Activated naive CD4-positive, alpha-beta T cell treated with anti-CD3 and anti-CD28 coated beads, Interleukin-2, amount 10 ng/mL, durations not matched to agents 7 days and 5 days (primary cell): ENCODE results near the gene MOK.
"Not testable (repeated sequence)": the region's sequence is repeated elsewhere in the genome, so short reads cannot be mapped to it uniquely, and the experiment has no call there.

Experiments
- CTCF ChIA-PET: fragments of 350-600 bp; sonication (Branson Sonifier 250); formaldehyde crosslinking; loops from one replicate; lab custom pipeline; 2021; ENCODE audit warnings: antibody characterized with exemption; lab: Charles Lee
- DNase-seq: peaks from one replicate; pipeline ENCODE4 v3.0.0-alpha.2; 2020
- H3K27ac Mint-ChIP-seq: one replicate; pipeline ENCODE4 v1.8.0; 2021; ENCODE audit warnings: mild to moderate bottlenecking, moderate library complexity, mixed read lengths
- H3K27me3 Mint-ChIP-seq: one replicate; pipeline ENCODE4 v1.8.0; 2021; ENCODE audit warnings: mild to moderate bottlenecking, mixed read lengths
- H3K36me3 Mint-ChIP-seq: one replicate; pipeline ENCODE4 v1.8.0; 2021; ENCODE audit warnings: mixed read lengths
- H3K4me1 Mint-ChIP-seq: one replicate; pipeline ENCODE4 v1.8.0; 2021; ENCODE audit warnings: mixed read lengths
- H3K4me3 Mint-ChIP-seq: one replicate; pipeline ENCODE4 v1.8.0; 2021; ENCODE audit warnings: mild to moderate bottlenecking, moderate library complexity, mixed read lengths
- H3K9me3 Mint-ChIP-seq: one replicate; pipeline ENCODE4 v1.8.0; 2021; ENCODE audit warnings: mixed read lengths

MOK gene

GRCh38 chr14:102317564-102318248 lies 12.7 kb upstream of the MOK start:
- H3K9me3 Mint-ChIP-seq: no peaks in the 10 kb centered on the region
- H3K4me3 Mint-ChIP-seq: peak overlapping the region; percentile 88
- peaks cover 4% of the 10 kb centered on the region for H3K36me3 Mint-ChIP-seq
- peaks cover 17% of the 10 kb centered on the region for H3K27me3 Mint-ChIP-seq
- peaks cover 81% of the 10 kb centered on the region for H3K4me1 Mint-ChIP-seq
- peak; percentile 48 for DNase-seq
- CTCF ChIA-PET: interaction anchor here (0.9 to 4.7 kb wide), 14 partner anchors 10 to 377 kb away, joined by 3 to 24 read pairs (median 4); partner anchors contain the start of genes DYNC1H1 and MOK
- peak overlapping the region; percentile 95 for H3K27ac Mint-ChIP-seq

GRCh38 chr14:102316743-102317563 lies 12.0 kb upstream of the MOK start:
- peaks cover 4% of the 10 kb centered on the region for H3K36me3 Mint-ChIP-seq
- H3K27me3 Mint-ChIP-seq: peaks cover 17% of the 10 kb centered on the region

GRCh38 chr14:102316338-102316742 lies 11.4 kb upstream of the MOK start:
- Mint-ChIP-seq H3K4me3 (peak overlapping the region; percentile 88), H3K27ac (peak overlapping the region; percentile 95), H3K27me3 (peaks cover 17% of the 10 kb centered on the region), H3K4me1 (peaks cover 70% of the 10 kb centered on the region), H3K36me3 (peaks cover 4% of the 10 kb centered on the region), H3K9me3 (no peaks in the 10 kb centered on the region)
- peak; percentile 65 for DNase-seq
- CTCF ChIA-PET: interaction anchor here (0.6 to 4.7 kb wide), 10 partner anchors 11 to 355 kb away, joined by 3 to 24 read pairs (median 3); partner anchors contain the start of gene MOK

More at GRCh38 chr14:102316743-102317563, 12.0 kb upstream of the MOK start:
- DNase-seq: peak; percentile 95
- CTCF ChIA-PET: interaction anchor here (0.6 to 4.7 kb wide), 17 partner anchors 11 to 378 kb away, joined by 3 to 24 read pairs (median 3); partner anchors contain the start of gene MOK
- H3K27ac Mint-ChIP-seq: peak overlapping the region; percentile 95
- H3K4me3 Mint-ChIP-seq: peak overlapping the region; percentile 88
- H3K4me1 Mint-ChIP-seq: peaks cover 76% of the 10 kb centered on the region
- no peaks in the 10 kb centered on the region for H3K9me3 Mint-ChIP-seq

DNA sequence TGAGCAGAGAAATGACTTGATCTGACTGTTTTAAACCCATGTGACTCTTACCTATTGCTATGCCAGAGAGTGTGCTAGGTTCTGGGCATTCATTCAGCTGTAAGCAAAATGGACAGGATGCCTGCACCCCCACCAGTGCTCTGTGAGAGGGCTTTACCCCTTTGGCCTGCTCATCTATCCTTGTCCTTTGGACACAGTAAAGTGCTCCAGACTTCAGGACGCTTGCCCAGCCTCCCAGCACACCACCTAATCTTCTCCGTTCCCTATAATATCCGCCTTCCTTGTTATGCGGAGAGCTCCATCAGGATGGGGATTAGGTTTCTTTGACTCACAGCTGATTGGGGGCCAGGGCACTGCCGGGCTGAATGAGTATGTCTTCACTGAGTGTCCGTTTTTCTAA lies 10.2 kb upstream of the MOK start:
- Mint-ChIP-seq H3K4me3 (peak overlapping the region; percentile 74), H3K27me3 (peaks cover 19% of the 10 kb centered on the region), H3K36me3 (peaks cover 4% of the 10 kb centered on the region), H3K9me3 (no peaks in the 10 kb centered on the region), H3K4me1 (peaks cover 58% of the 10 kb centered on the region), H3K27ac (no peak overlapping the region)
- CTCF ChIA-PET: interaction anchor here (0.7 to 1.9 kb wide), 4 partner anchors 10 to 294 kb away, joined by 3 to 9 read pairs (median 3); partner anchors contain the start of gene MOK
- no peak for DNase-seq

GRCh38 chr14:102314242-102315011 lies 9.5 kb upstream of the MOK start:
- CTCF ChIA-PET: interaction anchor here (0.6 to 1.9 kb wide), 13 partner anchors 8 to 353 kb away, joined by 3 to 9 read pairs (median 4); partner anchors contain the start of genes CINP, MOK and TECPR2
- Mint-ChIP-seq H3K4me1 (peaks cover 57% of the 10 kb centered on the region), H3K4me3 (peak overlapping the region; percentile 74), H3K27me3 (peaks cover 19% of the 10 kb centered on the region), H3K27ac (peak overlapping the region; percentile 38), H3K36me3 (peaks cover 3% of the 10 kb centered on the region), H3K9me3 (no peaks in the 10 kb centered on the region)
- peak; percentile 87 for DNase-seq

GRCh38 chr14:102303664-102304063 lies 1.3 kb downstream of the MOK start:
- CTCF ChIA-PET: interaction anchor here (0.9 to 2.9 kb wide), 3 partner anchors 11 to 70 kb away, joined by 3 to 13 read pairs (median 9); no protein-coding TSS in a partner anchor
- no peak for DNase-seq
- H3K27me3 Mint-ChIP-seq: peaks cover 14% of the 10 kb centered on the region
- H3K27ac Mint-ChIP-seq: no peak overlapping the region
- no peaks in the 10 kb centered on the region for H3K9me3 Mint-ChIP-seq
- H3K36me3 Mint-ChIP-seq: no peaks in the 10 kb centered on the region
- peak overlapping the region; percentile 34 for H3K4me3 Mint-ChIP-seq
- peaks cover 12% of the 10 kb centered on the region for H3K4me1 Mint-ChIP-seq

- H3K4me3 Mint-ChIP-seq, H3K36me3 Mint-ChIP-seq, H3K9me3 Mint-ChIP-seq, H3K4me1 Mint-ChIP-seq, H3K27me3 Mint-ChIP-seq, H3K27ac Mint-ChIP-seq, DNase-seq, CTCF ChIA-PET: not testable (repeated sequence)
Measured at GRCh38 chr14:102298303-102299070, 6.5 kb downstream of the MOK start.

DNA sequence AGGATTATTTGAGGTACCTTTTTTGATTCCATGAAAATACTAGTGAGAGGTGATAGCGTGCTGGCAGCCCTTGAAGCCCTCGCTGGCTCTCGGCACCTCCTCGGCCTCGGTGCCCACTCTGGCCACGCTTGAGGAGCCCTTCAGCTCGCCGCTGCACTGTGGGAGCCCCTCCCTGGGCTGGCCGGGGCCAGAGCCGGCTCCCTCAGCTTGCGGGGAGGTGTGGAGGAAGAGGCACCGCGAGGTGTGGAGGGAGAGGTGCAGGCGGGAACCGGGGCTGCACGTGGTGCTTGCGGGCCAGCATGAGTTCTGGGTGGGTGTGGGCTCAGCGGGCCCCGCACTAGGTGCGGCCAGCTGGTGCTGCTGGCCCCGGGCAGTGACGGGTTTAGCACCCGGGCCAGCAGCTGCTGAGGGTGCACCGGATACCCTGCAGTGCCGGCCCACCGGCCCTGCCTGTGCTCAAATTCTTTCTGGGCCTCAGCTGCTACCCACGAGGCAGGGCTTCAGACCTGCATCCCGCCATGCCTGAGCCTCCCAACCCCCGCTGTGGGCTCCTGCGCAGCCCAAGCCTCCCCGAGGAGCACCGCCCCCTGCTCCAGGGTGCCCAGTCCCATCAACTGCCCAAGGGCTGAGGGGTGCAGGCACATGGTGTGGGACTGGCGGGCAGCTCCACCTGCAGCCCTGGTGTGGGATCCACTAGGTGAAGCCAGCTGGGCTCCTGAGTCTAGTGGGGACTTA lies 7.4 kb downstream of the MOK start:
- CTCF ChIA-PET: no interaction called here
- no peaks in the 10 kb centered on the region for H3K36me3 Mint-ChIP-seq
- H3K27me3 Mint-ChIP-seq: peaks cover 5% of the 10 kb centered on the region
- DNase-seq: no peak
- no peak overlapping the region for H3K4me3 Mint-ChIP-seq
- no peaks in the 10 kb centered on the region for H3K9me3 Mint-ChIP-seq
- H3K4me1 Mint-ChIP-seq: no peaks in the 10 kb centered on the region
- H3K27ac Mint-ChIP-seq: no peak overlapping the region

- Mint-ChIP-seq H3K4me3 (no peak overlapping the region), H3K36me3 (no peaks in the 10 kb centered on the region), H3K27ac (no peak overlapping the region), H3K27me3 (peaks cover 4% of the 10 kb centered on the region), H3K4me1 (no peaks in the 10 kb centered on the region), H3K9me3 (no peaks in the 10 kb centered on the region)
- DNase-seq: no peak
- CTCF ChIA-PET: interaction anchor here (0.6 kb wide), 1 partner anchor 20 kb away, joined by 4 read pairs; no protein-coding TSS in a partner anchor
Measured at GRCh38 chr14:102295270-102295669, 9.7 kb downstream of the MOK start.

DNA sequence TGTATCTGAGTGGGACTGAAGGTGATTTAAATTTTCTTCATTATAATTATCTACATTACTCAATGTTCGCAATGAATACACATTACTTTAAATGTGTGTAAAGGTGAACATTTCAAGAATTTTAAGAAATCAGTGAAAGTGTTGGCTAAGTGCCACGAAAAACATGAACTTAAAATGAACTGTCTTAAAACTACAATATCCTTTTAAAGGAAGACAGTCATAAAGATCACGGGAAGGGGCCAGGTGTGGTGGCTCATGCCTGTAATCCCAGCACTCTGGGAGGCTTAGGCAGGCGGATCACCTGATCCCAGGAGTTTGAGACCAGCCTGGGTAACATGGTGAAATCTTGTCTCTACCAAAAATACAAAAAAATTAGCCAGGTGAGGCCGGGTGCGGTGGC lies 11.2 kb downstream of the MOK start:
- no peak for DNase-seq
- CTCF ChIA-PET: no interaction called here
- Mint-ChIP-seq H3K36me3 (no peaks in the 10 kb centered on the region), H3K27ac (no peak overlapping the region), H3K27me3 (peaks cover 4% of the 10 kb centered on the region), H3K4me1 (no peaks in the 10 kb centered on the region), H3K4me3 (no peak overlapping the region), H3K9me3 (no peaks in the 10 kb centered on the region)

GRCh38 chr14:102292441-102292840 lies 12.5 kb downstream of the MOK start:
- H3K9me3 Mint-ChIP-seq: peaks cover 2% of the 10 kb centered on the region
- peaks cover 4% of the 10 kb centered on the region for H3K27me3 Mint-ChIP-seq
- no peak overlapping the region for H3K27ac Mint-ChIP-seq
- H3K36me3 Mint-ChIP-seq: no peaks in the 10 kb centered on the region
- H3K4me3 Mint-ChIP-seq: no peak overlapping the region
- no peak for DNase-seq
- CTCF ChIA-PET: no interaction called here
- H3K4me1 Mint-ChIP-seq: no peaks in the 10 kb centered on the region

GRCh38 chr14:102288139-102288538 lies 16.8 kb downstream of the MOK start:
- Mint-ChIP-seq H3K27ac (no peak overlapping the region), H3K9me3 (peaks cover 2% of the 10 kb centered on the region), H3K4me3 (no peak overlapping the region), H3K27me3 (no peaks in the 10 kb centered on the region), H3K4me1 (no peaks in the 10 kb centered on the region), H3K36me3 (no peaks in the 10 kb centered on the region)
- CTCF ChIA-PET: no interaction called here
- DNase-seq: no peak
